GM18499 (cell line): ENCODE data around the gene ABLIM2.

Source experiments
- ATAC-seq: cut with Tn5 transposase; IDR thresholded peaks from one replicate; pipeline ENCODE4 v1.9.1; 2021; ENCODE audit warnings: moderate number of reproducible peaks; ENCODE audit not compliant: insufficient read depth, unreplicated experiment

ABLIM2 gene

DNA sequence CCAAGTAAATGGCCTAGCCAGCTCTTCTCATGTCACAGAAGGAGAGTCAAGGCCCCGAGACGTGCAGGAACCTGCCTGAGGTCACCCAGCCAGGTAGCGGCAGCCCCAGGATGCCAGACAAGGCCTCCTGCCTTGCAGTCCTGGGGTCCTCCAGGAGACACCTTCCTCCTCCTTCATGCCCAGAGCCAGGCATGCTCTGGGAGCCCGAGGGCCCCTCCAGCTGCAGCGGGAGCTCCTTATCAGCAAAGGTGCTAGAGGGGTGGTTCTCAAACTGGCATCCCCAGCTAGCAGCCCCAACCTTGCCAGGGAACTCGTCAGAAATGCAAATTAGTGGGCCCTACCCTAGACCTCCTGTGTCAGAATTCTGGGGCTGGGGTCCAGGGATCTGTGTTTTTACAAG lies 162.7 kb downstream of the ABLIM2 start:
- ATAC-seq: no peak

DNA sequence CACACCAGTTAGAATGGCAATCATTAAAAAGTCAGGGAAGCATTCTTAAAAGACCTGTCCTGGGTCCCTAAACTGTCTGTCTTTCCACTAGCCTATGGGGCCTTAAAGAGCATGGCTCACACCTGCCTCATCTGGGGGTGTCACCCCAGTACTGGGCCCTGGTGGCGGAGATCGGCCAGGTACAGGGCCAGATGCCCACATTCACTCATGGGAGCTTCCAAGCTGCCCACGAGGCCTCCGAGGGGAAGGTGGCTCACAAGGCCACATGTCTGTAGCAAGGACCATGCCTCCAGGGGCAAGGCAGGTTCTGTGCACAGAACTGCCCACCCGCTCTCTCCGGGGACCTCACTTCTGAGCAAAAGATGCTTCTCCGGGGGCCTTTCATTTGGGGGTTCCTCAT lies 163.5 kb downstream of the ABLIM2 start:
- ATAC-seq: no peak

DNA sequence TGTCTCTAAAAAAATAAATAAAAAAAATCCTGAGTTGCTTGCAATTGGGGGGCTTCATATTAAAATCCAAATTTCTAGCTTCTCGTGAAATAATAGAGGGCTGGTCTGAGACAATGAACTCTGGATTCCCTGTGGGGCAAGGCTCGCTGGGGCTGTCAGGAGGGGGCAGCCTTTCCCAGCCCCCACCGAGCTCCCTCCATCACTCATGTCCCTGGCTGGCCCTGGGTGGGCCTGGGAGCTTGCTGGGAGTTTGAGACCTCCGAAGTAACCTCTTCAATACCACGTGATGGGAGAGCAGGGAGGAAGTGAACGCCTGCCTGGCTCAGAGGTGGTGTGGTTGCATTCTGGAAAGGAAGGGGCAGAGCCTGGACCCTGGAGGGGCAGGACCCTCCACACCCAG lies 164.9 kb downstream of the ABLIM2 start:
- ATAC-seq: no peak

DNA sequence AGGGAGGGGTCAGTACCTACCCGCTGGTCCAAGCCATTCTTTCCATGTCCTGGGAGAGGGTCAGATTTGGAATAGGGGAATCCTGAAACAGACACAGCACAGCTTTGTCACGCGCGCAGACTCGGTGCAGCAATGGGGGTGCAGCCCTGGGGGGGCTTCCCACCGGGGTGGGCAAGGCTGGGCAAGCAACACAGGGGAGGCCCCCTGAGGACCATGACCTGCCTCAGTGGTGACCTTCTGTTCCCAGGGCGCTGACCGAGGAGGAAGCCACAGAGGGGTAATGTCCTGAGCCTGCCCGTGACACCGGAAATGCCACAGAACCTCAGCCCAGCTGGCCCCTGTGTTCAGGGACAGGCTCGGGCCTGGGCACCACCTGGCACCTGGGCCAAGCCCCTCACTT lies 165.8 kb downstream of the ABLIM2 start:
- ATAC-seq: no peak

DNA sequence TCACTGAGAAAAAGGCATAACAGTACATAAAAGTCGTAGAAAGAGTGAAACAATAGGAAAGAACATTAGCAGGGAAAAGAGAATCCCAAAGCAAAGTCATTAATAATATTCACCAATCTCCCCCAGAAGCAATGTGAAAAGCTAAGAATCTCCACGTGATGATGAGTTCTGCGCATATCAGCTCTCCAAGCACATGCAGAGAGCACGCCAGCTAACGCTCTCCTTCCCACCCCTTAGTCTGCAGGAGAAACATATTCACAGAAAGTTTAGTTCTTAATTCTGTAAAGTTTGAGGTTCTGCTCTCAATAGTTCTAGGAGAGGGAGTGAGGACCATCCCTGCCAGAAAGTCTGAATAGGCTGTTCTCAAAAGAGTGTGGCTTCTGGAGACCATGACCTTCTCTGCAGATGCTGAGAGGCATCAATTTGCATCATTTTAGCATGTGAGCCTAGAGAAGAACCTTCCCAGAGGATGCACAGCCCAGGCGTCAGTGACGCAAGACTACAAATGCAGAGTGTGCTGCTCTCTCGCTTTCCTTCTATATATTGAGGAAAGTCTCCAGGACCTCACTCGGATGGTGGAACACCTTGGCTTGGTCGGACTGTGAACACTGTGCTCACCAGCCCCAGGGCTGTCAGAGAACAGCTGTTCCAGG lies 167.7 kb downstream of the ABLIM2 start:
- no peak for ATAC-seq

DNA sequence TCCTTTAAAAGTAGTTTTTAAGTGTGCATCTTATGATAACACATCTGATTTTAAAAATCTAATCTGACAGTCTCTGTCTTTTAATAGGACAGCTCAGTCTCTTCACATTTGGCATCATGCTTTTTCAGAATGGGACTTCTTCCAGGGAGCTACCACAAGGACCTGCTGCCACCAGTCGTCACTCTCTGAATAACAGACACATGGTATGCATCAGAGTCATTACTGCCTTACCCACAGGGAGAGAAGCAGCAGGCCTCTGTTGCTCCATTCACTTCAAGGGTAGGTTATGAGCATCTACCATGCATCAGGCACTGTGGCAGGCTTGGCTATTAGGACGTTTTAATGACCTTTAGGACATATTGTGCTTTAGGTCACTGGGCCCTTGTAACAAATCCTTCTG lies 169.0 kb downstream of the ABLIM2 start:
- no peak for ATAC-seq

DNA sequence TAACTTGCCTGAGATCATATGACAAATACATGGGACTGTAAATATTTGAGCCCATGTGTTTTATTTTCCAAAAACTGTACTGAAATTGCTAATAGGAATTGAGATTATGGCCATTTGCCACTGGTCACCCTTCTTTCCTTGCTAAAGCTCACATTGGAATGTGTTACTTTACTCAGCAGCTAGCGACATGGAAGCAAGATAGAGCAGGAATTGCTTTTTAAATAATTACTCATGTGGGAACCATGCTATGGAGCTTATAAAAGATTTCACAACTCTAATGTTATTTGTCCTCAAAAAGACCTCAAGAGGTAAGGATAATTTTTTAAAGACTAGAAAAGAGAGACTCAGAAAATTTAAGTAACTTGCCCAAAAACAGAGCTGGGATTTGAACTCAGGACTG lies 170.2 kb downstream of the ABLIM2 start:
- no peak for ATAC-seq

DNA sequence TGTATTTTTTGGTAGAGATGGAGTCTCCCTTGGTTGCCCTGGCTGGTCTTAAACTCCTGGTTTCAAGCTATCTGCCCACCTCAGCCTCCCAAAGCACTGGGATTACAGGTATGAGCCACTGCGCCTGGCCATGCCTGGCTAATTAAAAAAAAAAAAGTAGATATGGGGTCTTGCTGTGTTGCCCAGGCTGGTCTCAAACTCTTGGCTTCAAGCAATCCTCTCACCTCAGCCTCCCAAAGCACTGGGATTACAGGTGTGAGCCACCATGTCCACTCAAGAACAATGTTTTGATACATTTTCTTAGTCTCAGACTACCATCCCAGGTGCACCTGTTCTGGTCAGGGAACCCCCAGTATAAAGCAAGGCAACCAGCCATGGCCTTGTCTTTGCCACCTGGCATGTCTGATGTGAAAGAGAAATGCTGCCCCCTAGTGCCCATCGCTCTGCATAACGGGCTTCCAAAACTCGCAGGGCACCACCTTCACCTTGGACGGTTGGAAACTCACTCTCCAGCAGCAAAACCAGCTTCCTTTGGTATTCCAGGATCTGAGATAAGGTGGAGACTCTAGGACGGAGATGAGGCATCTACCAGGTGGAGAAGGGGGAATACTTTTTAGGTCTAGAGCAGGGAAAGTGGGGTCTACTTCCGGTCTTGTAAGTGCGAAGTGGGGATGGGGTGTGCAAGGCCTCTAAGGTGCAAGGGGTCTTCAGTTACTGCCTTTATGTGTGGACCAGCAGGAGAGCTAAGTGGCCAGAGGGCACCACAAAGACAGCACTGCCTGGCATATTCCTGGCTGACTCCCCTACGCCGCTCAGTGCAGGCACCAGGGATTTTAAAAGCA lies 171.2 kb downstream of the ABLIM2 start:
- no peak for ATAC-seq

DNA sequence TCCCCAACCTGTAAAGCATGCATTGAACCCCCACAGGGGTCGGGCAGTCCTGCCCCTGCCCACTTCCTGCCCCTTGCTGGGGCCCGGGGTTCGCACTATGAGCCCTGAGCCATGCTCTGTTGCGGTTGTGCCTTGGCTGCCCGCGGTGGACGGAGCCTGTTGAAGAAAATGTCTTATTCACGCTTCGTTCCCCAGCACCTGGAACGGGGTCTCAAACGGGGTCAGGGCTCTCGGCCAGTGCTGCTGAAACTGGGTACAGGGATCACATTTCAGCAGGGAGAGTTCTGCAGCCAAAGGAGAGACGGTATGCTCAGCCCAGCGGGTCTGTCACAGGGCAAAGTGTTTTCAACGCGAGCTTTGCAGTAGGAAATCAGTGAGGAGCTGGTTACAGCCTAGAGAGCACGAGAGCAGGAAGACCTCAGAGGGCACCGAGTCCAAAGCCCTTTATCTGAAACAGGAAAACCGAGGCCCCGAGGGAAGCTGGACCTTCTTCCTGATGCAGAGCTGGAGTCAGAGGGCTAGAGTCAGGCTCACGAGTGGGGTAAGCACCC lies 172.6 kb downstream of the ABLIM2 start:
- ATAC-seq: no peak

DNA sequence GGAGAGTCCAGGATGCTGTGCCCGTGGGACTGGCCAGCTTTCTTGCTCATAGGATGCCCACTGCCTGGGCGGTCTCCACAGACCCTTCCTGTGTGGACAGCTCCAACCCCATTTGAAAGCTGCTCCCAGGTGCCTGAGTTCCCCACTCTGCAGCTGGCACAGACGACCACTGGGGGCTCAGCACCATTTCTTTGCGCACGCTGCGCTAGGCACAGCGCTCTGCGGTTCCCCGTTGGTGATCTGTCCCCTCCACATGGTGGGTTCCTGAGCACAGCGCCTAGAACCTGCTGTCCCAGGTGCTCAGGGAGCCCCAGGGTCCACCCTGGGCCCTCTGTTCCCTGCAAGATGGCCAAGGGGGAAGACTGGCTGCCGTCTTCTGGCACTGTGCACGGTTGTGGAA lies 173.5 kb downstream of the ABLIM2 start:
- ATAC-seq: no peak

DNA sequence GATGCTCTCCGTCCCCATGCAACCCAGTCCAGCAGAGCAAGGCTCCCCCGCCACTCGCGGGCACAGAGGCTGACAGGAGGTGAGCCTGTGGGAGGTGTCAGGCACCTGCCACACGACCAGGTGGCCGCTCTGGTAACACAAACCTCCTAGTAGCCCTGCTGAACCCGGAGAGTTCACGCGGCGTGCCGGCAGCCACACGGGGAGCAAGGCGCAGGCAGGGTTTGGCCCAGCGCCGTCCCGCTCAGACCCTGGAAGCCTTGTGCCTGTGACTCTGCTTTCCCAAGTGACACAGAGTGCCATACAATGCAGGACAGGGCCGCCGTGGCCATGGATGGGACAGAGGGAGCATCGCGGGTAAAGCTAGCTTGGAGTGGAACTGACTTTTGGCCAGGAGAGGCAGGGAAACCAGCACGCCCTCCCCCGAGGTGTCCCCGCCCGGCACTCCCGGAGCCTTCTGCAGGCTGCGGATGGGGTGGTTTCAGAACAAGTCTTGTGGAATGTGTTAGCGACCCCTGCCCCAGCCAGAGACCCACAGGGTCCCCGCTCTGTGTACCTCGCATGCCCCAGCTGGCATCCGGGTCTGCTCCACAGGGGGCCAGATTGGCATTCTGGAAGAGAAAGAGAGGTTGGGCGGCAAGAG lies 174.2 kb downstream of the ABLIM2 start:
- ATAC-seq: no peak

DNA sequence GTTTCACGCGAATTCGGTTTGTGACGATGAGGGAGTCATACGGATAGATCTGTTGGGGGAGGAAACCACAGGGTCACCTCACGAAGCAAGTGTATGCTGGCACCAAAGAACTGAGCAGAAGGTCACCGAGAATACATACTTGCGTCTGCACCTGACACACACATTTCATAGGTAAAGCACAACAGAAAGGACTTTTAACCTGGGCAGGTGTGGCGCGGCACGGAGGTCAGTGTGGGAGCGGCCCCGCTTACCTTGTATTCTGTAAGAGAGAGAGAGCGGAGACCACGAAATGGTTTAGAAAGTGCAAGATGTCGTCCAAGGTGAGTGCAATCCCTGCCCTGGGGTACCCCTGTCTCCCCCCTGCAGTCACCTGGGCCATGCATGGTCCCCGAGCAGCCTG lies 175.3 kb downstream of the ABLIM2 start:
- ATAC-seq: no peak

DNA sequence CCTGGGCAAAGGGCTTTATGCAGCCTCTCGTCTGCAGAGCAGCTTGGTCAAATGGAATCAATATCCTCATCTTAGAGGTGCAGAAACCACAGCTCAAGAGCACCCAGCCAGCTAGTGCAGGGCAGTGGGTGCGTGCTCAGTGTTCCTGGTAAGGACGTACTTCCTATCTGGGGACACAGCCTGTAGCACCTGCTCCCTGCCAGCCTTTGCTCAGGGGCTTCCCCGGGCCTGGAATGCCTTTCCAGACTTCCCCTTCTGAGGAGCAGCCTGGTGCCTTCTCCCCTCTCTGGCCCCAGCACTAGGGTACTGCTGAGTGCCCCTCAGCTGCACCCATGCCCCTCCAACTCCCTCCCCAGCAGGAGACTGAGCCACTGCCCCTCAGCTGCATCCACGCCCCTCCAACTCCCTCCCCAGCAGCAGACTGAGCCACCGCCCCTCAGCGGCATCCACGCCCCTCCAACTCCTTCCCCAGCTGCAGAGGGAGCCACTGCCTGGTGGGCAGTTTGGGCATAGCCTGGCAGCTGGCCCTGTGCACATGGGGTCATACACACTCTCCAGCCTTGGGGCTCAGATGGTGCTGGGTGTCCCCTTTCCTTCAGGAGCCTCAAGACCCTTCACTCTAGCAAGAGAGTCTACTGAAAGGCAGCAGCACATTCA lies 176.7 kb downstream of the ABLIM2 start:
- no peak for ATAC-seq

DNA sequence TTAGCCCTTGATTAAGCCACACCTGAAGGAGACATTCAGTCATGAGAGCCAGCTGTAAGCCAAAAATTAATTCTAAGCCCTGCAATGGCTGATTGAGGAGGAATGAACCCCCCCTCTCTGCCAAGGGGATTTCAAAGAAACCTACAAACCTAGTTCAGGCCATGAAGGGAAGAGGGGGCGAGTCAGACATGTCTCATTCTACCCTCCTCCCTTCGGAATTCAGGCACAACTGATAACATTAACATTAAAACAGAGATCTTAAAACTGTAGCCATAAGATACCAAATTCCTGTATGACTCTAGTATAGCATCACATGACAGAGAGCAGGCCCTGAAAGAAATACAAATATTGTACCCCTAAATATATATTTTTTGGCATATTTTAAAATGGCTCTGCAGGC lies 178.6 kb downstream of the ABLIM2 start:
- no peak for ATAC-seq

DNA sequence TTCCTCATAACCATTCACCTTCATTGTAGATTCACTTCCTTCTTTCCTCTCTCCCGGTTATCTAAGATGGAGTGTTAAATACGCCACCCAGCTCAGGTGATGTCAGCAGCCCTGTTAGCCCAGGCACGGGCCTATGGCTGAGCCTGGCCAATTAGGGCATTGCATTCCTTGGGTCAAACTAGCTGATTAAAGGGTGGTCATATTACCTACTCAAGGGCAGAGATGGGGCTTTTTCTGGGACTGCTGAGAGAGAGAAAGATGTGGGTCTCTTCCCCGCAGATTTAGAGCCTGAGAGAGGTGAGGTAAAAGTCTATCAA lies 179.0 kb downstream of the ABLIM2 start:
- ATAC-seq: no peak

DNA sequence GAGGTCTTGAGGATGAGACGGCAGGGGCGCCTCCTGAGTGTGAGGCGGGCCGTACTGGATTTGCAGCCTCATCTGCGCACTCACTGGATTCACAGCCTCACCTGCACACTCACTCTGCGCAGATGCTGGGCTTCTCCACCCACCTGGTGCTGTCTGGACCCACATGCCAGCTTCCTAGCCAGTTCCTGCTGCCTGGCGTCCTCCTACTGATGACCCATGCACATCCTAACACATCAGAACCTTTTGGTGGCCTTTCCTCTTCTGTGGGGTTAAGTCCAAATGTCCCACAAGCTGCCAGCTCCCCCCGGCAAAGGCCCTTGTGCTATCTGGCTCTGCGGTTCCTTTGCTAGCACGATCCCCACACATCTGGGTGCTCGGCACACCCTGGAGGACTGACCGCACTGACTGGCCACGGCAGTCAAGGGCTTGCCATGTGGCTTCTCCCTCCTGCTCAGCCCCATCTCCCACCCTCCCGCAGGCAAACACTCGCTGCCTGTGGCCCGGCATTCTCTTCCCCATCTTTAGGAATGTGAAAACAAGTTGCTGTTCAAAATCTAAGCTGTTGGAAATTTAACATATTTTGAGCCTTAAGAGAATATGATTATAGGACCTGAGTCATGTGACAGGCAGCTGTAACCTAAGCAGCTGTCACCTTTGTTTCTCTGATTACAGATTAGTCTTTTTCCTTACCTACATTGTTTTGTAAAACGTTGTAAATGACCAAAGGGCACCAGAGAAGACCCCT lies 179.5 kb downstream of the ABLIM2 start:
- ATAC-seq: no peak

DNA sequence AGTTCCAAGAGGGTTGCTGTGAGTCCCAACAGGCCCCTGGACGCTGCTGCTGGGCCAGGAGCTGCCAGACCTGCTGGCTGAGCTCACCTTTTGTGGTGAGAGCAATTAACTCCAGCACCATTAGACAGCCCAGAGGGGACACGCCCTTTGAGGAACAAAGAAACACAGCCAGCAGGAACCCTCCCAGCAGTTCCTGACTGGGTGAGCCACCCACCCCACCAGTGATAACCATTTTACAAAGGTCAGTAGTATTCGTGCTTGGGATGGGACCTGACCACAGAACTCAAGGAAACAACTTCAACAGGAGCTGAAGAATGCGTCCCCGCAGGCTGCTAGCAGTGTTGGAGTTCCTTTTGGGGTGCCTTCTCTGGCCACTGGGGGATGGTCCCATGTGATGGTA lies 180.1 kb downstream of the ABLIM2 start:
- ATAC-seq: no peak

DNA sequence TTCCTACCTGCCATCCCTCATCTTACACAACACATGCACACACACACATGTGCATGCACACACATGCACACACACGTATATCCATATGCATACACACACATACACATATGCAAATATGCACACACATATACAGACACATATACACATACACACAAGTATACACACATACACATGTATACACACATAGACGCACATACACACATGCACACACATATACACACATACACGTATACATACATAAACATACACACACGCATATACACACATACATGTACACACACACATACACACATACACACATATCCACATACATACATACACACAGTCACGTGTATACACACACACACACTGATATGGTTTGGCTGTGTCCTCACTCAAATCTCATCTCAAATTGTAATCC lies 182.0 kb downstream of the ABLIM2 start:
- no peak for ATAC-seq

DNA sequence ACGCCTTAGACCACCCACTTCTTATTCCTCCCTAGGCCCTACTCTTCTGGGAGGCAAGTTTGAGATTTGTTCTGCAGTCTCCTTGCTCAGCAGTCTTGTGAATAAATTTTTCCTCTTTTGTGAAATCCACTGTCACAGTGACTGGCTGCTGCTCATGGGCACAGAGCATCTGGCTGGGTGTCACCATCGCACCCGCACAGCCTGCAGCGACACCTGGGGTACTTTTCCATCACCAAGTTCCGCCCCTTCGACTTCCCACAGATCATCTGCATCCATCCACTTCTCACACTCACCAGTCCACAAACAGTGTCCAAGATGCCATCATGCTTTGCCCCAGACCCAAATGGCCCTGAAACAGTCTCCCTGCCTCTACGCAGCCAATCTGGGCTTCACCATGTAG lies 182.6 kb downstream of the ABLIM2 start:
- ATAC-seq: no peak

DNA sequence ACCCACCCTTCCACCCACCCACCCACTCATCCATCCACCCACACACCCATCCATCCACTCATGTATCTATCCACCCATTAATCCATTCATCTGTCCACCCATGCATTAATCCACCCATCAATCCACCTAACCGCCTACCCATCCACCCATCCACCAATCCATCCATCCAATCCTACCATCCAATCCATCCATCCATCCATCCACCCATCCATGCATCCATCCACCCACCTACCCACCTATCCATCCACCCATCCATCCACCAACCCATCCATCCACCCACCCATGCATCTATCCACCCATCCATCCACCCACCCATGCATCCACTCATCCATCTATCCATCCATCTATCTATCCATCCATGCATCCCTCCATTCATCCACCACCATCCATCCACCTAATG lies 184.2 kb downstream of the ABLIM2 start:
- ATAC-seq: no peak
